ENCODE results near the gene GLS.

GLS gene

GRCh38 chr2:190986221-190986953 lies 105.8 kb downstream of the GLS start:
- no peak overlapping the region for H3K27ac ChIP-seq (replicated peaks)
- TF ChIP-seq POLR2AphosphoS5 (IDR thresholded peaks at IDR 0.05; ENCODE audit: low read depth), result no peak
- H3K4me3 ChIP-seq (replicated peaks; ENCODE audit: insufficient read depth, low read length), result no peak overlapping the region
- no peak for DNase-seq (ENCODE audit: low read depth in 1 of 2, low spot score in 1 of 2)
- no peaks in the 10 kb centered on the region for H3K27me3 ChIP-seq (ENCODE audit: insufficient read depth, poor library complexity, severe bottlenecking)

DNA sequence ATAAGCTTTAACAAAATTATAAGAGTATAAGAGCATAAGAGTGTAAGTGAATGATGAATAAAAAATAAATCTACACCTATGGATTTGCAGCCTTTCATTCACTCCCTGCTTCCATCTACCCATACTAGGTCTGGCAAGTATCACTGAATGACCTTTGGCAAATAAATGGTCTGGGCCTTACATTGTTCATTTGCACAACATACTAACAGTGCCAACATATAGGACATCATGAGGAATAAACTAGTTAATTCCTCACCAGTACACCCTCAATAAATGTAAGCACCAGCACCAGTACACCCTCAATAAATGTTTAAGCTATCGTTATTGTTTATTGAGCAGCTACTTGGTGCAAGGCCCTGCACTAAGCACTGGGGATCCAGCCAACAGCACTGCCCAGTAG lies 106.5 kb downstream of the GLS start:
- DNase-seq (ENCODE audit: low read depth in 1 of 2, low spot score in 1 of 2), result no peak
- no peaks in the 10 kb centered on the region for H3K27me3 ChIP-seq (ENCODE audit: insufficient read depth, poor library complexity, severe bottlenecking)
- no peak overlapping the region for H3K27ac ChIP-seq (replicated peaks)
- TF ChIP-seq SPI1 (IDR thresholded peaks at IDR 0.05; ENCODE audit: borderline replicate concordance, low read depth) (no peak), POLR2AphosphoS5 (IDR thresholded peaks at IDR 0.05; ENCODE audit: low read depth) (no peak), GABPA (IDR thresholded peaks at IDR 0.05; ENCODE audit: low read depth) (no peak), REST (IDR thresholded peaks at IDR 0.05; ENCODE audit: insufficient replicate concordance, low read depth) (no peak)
- TF ChIP-seq, protein P1, sequence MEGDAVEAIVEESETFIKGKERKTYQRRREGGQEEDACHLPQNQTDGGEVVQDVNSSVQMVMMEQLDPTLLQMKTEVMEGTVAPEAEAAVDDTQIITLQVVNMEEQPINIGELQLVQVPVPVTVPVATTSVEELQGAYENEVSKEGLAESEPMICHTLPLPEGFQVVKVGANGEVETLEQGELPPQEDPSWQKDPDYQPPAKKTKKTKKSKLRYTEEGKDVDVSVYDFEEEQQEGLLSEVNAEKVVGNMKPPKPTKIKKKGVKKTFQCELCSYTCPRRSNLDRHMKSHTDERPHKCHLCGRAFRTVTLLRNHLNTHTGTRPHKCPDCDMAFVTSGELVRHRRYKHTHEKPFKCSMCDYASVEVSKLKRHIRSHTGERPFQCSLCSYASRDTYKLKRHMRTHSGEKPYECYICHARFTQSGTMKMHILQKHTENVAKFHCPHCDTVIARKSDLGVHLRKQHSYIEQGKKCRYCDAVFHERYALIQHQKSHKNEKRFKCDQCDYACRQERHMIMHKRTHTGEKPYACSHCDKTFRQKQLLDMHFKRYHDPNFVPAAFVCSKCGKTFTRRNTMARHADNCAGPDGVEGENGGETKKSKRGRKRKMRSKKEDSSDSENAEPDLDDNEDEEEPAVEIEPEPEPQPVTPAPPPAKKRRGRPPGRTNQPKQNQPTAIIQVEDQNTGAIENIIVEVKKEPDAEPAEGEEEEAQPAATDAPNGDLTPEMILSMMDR (IDR thresholded peaks at IDR 0.05; ENCODE audit: insufficient read depth, low read length), result no peak
- H3K4me3 ChIP-seq (replicated peaks; ENCODE audit: insufficient read depth, low read length), result no peak overlapping the region

DNA sequence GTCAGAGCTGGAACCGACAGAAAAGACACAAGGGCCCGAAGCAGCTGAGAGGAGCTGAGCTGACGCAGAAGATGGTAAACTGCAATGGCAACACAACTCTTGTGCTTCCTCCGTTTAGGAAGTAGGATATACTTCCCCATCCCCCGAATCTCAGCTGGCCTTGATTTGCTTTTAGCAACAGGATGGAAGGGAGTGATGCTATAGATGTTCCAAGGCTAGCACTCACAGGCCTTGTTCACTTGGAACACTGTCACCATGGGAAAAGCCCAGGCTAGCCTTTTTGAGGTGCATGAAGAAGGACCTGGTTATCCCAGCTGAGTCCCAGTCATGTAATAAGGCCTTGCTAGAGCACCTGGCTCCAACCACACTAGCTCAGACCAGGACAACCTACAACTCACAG lies 107.3 kb downstream of the GLS start:
- no peak for TF ChIP-seq SPI1 (IDR thresholded peaks at IDR 0.05; ENCODE audit: borderline replicate concordance, low read depth)
- no peak for TF ChIP-seq GABPA (IDR thresholded peaks at IDR 0.05; ENCODE audit: low read depth)
- TF ChIP-seq POLR2AphosphoS5 (IDR thresholded peaks at IDR 0.05; ENCODE audit: low read depth), result no peak
- TF ChIP-seq REST (IDR thresholded peaks at IDR 0.05; ENCODE audit: insufficient replicate concordance, low read depth), result no peak
- TF ChIP-seq, protein P1 (IDR thresholded peaks at IDR 0.05; ENCODE audit: insufficient read depth, low read length), result no peak
- Histone ChIP-seq H3K27me3 (ENCODE audit: insufficient read depth, poor library complexity, severe bottlenecking) (no peaks in the 10 kb centered on the region), H3K4me3 (replicated peaks; ENCODE audit: insufficient read depth, low read length) (no peak overlapping the region), H3K27ac (replicated peaks) (no peak overlapping the region)
- DNase-seq (ENCODE audit: low read depth in 1 of 2, low spot score in 1 of 2), result no peak

DNA sequence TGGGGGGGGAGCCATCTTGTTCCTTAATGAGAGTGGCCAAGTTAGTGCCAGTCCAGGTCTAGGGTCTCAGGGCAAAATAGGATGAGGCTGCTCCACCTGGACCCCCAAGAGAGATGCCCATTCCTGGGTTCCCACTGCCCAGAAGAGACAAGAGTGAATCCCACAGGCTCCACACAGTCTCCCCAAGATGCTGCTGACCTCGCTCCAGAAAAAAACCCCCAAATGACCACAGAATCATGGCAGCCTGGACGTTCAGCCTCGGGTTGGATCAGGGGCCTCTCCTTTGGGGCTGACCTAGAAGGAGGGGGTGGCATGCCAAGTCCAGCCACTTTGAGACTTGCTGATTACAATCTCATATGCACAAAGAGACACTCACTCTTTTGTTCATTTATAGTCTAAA lies 108.3 kb downstream of the GLS start:
- Histone ChIP-seq H3K27me3 (ENCODE audit: insufficient read depth, poor library complexity, severe bottlenecking) (no peaks in the 10 kb centered on the region), H3K4me3 (replicated peaks; ENCODE audit: insufficient read depth, low read length) (no peak overlapping the region), H3K27ac (replicated peaks) (no peak overlapping the region)
- no peak for TF ChIP-seq GABPA (IDR thresholded peaks at IDR 0.05; ENCODE audit: low read depth)
- no peak for TF ChIP-seq SPI1 (IDR thresholded peaks at IDR 0.05; ENCODE audit: borderline replicate concordance, low read depth)
- TF ChIP-seq, protein P1 (IDR thresholded peaks at IDR 0.05; ENCODE audit: insufficient read depth, low read length), result no peak
- no peak for TF ChIP-seq POLR2AphosphoS5 (IDR thresholded peaks at IDR 0.05; ENCODE audit: low read depth)
- no peak for TF ChIP-seq REST (IDR thresholded peaks at IDR 0.05; ENCODE audit: insufficient replicate concordance, low read depth)
- DNase-seq (ENCODE audit: low read depth in 1 of 2, low spot score in 1 of 2), result no peak
